HG03520 (cell line): Measurements from ENCODE around the gene SNX27.
"Not testable (repeated sequence)": the region's sequence is repeated elsewhere in the genome, so short reads cannot be mapped to it uniquely, and the experiment has no call there.

Experiments used
- ATAC-seq: cut with Tn5 transposase; IDR thresholded peaks from one replicate; pipeline ENCODE4 v1.9.1; 2021; ENCODE audit warnings: mild to moderate bottlenecking, moderate library complexity; ENCODE audit not compliant: unreplicated experiment

The SNX27 gene

GRCh38 chr1:151718666-151719065 lies 106.8 kb downstream of the SNX27 start:
- ATAC-seq = no peak

DNA sequence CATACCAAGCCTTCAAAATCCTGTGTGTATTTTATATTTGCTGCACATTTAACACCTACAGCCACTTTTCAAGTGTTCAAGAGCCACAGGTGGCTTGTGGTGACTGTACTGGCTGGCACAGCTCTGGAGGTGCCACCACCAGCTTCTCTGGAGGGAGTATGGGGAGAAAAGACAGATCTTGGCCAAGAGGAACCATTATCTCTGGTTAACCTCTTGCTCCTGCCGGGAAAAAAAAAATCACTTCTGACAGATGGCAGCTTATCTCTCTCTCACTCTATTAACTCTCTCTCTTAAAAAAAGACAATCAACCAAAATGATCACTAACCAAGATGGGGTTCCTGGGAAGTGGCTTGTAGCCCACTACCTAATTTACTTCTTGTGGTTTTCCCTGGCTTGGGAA lies 108.3 kb downstream of the SNX27 start:
- ATAC-seq = no peak

GRCh38 chr1:151720554-151720953 lies 108.7 kb downstream of the SNX27 start:
- ATAC-seq = no peak

DNA sequence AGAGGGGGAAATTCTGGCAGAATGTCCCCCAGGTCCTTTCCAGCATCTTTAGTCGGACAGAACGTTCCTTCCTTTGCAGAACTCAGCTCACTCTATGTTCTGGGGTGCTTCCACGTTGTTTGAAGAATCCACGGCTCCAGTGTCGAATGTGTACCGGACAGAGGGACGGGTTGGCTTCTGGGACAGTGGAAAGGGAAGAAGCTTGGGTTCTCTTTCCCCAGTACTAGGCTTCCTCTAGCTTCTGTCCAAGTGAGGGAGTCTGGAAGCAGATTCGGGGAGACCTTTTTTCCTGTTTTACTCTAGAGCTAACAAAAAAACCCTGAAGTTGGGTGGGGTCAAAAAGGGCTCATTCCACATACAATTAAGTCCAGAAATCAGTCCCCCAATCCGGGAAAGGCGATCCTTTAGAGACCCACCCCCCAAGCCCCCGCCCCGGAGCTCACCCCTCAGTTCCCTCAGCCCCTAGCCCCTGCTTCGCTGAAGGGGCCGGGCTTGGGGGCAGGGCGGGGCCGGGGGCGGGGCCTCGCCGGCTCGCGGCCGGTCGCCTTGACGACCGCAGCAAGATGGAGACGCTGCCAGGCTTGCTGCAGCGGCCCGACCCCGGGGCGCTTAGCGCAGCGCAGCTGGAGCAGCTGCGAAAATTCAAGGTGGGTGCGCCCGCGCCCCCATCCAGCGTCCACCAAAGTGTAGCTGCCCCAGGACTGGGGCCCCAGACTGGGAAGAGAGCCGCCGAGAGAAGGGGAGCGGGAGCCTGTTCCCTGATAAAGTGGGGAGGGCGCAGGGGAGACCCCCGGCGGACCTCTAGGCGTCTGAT lies 109.3 kb downstream of the SNX27 start, which contains the start of gene RIIAD1:
RIIAD1 (plus strand) TSS at position 549 of the 814 bp plus-strand sequence; CDS start at position 564, 15 bp downstream.
- no peak for ATAC-seq

GRCh38 chr1:151721788-151722510 lies 110.1 kb downstream of the SNX27 start:
- ATAC-seq = no peak

DNA sequence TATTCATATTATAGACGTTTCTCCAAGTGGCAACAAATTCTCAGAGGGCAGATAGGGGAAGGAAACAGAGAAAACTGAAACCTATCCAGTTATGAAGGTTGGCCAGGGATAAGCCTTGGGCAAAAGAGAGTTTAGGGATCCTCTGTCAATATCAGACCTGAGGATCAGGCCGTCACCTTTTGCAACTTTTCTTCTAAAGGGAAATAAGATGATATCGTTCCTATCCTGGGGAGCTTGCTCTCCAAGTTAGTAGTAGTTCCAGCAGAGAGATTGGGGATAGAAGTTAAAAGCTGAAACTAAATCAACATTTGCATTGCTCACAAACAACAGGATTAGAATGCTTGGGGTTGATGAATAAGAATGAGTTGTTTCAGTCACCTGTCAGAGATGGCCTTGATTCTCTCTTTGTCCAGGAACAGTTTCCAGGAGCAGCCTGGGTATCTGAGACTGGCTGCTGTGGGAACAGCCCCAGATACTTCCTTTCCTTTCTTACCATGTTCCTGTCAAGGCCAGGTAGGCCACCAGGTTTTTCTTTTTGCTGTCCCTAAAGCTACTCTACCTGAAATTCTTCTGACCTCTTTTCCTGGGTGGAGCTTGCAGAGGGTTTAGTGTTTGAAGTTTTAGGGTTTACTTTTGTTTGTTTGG lies 112.0 kb downstream of the SNX27 start:
- no peak for ATAC-seq

- no peak for ATAC-seq
These were observed 116.6 kb downstream of the SNX27 start for GRCh38 chr1:151728151-151729054.

GRCh38 chr1:151729157-151729965 lies 117.5 kb downstream of the SNX27 start:
- no peak for ATAC-seq

DNA sequence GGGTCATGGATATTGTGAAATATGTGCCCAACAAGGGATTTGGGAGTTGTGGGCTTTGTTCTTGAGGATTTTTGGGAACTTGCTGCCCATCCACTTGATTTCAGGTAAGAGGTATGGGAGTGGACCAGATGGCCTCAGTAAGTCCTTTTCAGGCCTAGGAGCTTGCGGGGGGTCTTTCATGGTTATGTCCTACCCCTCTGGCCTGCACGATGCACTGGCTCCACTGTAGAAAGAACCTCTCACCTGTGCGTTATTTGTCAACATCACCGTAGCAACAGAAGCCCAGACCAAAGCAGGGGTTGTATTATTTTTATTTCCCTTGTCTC lies 118.1 kb downstream of the SNX27 start:
- no peak for ATAC-seq

DNA sequence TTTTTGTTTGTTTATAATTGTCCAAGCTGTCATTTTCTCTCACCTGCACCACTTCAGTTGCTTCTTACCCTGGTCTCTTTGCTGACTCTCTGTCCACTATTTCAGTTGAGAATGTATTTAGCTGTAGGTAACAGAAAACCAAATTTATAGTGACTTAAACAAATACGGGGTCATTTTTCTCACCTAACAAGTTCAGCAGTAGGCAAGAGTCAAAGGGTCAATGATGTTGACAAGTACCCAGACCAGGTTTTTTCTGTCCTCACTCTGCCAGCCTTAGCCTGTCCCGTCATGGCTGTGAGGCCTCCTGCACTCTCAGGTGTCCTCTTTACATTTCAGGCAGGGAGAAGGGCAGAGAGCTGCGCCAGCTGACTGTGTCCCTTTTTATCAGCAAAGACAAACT lies 121.3 kb downstream of the SNX27 start:
- ATAC-seq = no peak

- not testable (repeated sequence) for ATAC-seq
These were observed 122.1 kb downstream of the SNX27 start for GRCh38 chr1:151733995-151734394.

- ATAC-seq = no peak
These were observed 125.2 kb downstream of the SNX27 start for GRCh38 chr1:151737026-151737425.

DNA sequence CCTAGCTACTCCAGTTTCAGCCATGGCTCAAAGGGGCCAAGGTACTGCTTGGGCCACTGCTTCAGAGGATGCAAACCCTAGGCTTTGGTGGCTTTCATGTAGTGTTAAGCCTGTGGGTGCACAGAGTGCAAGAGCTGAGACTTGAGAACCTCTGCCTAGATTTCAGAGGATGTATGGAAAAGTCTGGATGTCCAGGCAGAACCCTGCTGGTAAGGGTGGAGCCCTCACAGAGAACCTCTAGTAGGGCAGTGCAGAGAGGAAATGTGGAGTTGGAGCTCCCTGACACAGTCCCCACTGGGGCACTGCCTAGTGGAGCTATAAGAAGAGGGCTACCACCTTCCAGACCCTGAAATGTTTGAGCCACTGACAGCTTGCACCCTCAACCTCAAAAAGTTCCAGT lies 125.6 kb downstream of the SNX27 start:
- no peak for ATAC-seq

GRCh38 chr1:151739590-151740355 lies 127.9 kb downstream of the SNX27 start:
- no peak for ATAC-seq

DNA sequence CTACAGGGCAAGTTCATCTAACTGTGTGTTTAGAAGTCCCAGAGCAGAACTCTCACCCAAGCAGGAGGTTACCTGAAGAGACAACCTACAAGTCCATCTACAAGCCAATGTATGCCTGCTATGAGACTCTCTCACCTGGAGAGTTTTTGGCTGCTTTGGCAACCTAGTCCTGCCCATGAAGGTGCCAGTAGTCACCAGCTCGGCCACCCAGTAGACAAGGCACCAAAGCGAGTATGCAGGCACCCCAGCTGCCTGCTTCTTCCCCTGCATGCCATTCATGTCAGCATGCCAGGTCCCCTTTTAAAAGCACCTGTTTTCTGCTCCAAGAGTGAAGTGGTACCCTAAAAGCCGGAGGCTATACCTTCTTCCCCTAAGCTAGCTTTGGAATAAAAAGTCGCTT lies 129.7 kb downstream of the SNX27 start:
- ATAC-seq = no peak
